LNCaP clone FGC (cell line): ENCODE measurements around the gene KLHL6.

Experiments used
- DNase-seq: peaks from one replicate; pipeline ENCODE4 v3.0.0-alpha.2; 2011; ENCODE audit warnings: low read depth
- H3K4me3 ChIP-seq: 2 replicates; pipeline ENCODE4 v1.5.1; 2011; ENCODE audit warnings: mild to moderate bottlenecking, low read depth, low read length, control low read depth
- TF ChIP-seq, protein P1 (sequence below): IDR thresholded peaks from 2 replicates; pipeline ENCODE4 v1.5.1; 2012; ENCODE audit warnings: mild to moderate bottlenecking; ENCODE audit not compliant: control insufficient read depth, insufficient read depth; ENCODE audit errors: extremely low read depth

The KLHL6 gene

DNA sequence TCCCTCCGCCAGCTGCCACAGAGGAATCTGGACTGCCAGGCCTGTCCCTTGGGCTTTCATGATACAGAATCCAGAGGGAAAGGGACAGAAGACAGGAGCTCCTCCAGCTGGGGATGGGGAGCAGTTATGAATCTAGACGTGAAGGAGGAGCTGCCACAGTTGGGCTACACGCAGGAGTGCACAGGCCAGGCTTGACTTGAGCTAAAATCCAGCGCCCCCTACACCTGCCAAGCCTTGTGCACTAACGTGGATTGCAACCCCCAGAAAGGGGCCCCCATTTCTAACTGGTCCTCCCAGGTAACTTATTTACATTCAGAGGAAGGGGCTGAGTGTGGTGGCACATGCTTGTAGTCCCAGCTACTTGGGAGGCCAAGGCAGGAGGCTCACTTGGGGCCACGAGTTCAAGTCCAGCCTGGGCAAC, 14.3 kb downstream of the KLHL6 start:
- no peak for DNase-seq
- TF ChIP-seq, protein P1, sequence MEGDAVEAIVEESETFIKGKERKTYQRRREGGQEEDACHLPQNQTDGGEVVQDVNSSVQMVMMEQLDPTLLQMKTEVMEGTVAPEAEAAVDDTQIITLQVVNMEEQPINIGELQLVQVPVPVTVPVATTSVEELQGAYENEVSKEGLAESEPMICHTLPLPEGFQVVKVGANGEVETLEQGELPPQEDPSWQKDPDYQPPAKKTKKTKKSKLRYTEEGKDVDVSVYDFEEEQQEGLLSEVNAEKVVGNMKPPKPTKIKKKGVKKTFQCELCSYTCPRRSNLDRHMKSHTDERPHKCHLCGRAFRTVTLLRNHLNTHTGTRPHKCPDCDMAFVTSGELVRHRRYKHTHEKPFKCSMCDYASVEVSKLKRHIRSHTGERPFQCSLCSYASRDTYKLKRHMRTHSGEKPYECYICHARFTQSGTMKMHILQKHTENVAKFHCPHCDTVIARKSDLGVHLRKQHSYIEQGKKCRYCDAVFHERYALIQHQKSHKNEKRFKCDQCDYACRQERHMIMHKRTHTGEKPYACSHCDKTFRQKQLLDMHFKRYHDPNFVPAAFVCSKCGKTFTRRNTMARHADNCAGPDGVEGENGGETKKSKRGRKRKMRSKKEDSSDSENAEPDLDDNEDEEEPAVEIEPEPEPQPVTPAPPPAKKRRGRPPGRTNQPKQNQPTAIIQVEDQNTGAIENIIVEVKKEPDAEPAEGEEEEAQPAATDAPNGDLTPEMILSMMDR, result no peak
- H3K4me3 ChIP-seq, result no peak overlapping the region

DNA sequence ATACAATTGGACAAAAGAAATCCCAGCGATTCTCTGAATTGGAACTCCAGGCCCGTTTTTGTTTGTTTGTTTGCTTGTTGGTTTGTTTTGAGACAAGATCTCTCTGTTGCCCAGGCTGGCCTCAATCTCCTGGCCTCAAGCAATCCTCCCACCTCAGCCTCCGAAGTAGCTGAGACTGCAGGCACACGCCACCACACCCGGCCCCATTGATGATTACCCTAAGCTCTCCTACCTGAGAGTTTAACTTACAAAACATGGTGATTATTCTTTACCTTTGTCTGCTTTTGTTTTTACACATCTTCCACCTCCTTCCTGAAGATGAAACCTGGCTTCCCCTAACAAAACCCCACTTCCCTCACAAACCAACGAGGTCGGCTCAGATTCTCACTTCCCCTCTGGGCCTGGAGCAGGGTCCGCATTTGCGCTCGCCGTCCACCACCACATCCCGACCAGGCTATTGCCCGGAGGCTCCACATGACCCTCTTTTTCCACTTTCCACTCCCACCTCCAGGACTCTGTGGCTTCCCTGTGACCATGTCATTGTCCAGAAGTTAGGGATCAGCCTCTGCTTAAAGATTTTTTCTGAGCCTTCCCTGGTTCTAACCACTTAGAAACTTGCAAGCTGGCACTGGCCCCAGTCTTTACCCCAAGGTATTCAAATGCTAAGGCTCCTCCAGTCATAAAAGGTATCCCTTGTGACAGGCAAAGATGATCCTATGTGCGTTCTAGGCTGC, 14.8 kb downstream of the KLHL6 start:
- TF ChIP-seq, protein P1, result no peak
- no peak overlapping the region for H3K4me3 ChIP-seq
- no peak for DNase-seq

DNA sequence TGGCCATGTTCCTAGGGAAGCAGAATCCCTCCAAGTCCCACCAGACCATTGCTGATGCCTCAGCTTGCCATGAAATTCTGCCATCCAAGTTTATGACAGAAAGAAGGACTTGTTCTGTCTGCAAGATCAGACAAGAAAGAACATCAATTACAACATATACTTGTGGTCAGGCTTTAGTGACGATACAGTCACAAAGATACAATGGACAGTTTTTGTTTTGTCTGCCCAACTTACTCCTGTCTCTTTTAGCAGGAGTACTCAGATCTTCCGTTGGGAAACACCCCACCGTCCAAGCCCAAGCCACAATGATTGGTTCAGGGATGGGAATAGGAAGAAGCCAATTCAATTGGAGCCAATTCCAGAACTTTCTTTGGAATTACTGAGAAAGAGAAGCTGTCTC, 15.7 kb downstream of the KLHL6 start:
- H3K4me3 ChIP-seq, result no peak overlapping the region
- TF ChIP-seq, protein P1, result no peak
- DNase-seq, result no peak

DNA sequence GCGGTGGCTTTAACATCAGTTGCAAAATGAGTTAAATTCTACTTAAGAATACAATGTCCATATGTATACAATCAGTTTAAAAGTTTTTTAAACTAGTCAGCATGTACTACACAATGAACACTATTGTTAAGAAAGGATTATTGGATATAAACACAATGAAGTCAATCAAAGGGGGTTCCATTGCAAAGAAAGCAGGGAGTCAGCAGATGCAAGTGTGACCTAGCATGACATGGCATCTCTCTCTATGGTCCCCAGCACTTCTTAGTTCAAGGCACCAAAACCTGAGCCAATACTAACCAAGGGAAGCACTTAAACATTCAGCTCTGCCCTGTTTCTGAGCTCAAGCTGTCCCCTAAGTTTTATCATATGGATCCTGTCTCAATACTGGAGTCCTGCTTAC, 17.0 kb downstream of the KLHL6 start:
- TF ChIP-seq, protein P1, result no peak
- no peak for DNase-seq
- H3K4me3 ChIP-seq, result no peak overlapping the region

DNA sequence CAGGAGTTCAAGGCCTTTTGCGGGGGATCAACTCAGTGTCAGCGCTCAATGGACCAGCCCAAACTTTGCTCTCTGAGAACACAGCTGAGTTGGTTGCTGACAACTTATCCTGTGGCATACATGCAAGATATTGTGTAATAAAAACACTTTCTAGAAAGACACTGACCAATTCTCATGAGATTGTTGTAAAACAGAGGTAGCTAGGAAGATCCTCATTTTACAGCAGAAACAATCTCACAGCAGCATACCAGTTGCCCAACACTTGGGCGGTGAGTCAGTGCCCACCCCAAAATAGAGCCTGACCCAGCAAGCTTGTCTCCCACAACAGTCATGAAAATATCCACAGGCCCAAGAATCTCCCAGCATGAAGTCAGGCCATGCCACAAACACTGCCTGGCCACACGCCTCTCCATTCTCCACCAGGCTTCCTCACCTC, 18.2 kb downstream of the KLHL6 start:
- no peak overlapping the region for H3K4me3 ChIP-seq
- no peak for DNase-seq

DNA sequence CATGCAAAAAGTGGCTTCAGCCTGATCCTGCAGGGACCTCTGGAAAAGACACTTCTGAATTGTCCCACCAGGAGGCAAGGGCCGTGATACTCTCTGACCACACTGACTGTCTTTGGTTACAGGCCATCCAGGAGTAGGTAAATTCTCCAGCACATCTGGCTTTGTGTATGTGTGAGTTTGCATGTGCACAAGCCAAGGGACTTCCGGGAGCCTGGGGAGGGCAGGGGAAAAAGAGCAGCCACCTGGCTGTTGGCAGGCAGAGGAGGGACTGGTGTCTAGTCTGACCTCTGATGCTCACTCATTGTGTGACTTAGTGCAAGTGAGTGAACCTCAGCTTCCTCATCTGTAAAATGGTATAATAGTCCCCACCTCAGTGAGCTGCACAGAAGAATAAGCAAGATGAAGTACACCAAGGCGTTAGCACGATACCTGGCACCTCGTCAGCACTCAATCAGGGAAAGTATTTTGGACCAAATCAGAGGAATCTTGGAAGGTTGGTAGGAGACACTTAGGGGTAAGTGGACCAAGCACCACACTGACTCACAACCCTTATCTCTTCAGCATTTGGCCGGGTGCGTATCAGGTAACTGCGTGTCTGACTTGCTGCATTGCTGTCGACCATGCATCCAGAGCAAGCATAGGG, 19.1 kb downstream of the KLHL6 start:
- TF ChIP-seq, protein P1, result no peak
- no peak for DNase-seq
- H3K4me3 ChIP-seq, result no peak overlapping the region

More for the DNA sequence above, 18.2 kb downstream of the KLHL6 start:
- TF ChIP-seq, protein P1, result no peak
